HG03378 (cell line): ENCODE measurements around the gene YBX2.
"Not testable (repeated sequence)": the region's sequence is repeated elsewhere in the genome, so short reads cannot be mapped to it uniquely, and the experiment has no call there.

Source experiments
- ATAC-seq: cut with Tn5 transposase; IDR thresholded peaks from one replicate; pipeline ENCODE4 v1.9.1; 2021; ENCODE audit warnings: mild to moderate bottlenecking, moderate library complexity; ENCODE audit not compliant: unreplicated experiment

YBX2 gene

DNA sequence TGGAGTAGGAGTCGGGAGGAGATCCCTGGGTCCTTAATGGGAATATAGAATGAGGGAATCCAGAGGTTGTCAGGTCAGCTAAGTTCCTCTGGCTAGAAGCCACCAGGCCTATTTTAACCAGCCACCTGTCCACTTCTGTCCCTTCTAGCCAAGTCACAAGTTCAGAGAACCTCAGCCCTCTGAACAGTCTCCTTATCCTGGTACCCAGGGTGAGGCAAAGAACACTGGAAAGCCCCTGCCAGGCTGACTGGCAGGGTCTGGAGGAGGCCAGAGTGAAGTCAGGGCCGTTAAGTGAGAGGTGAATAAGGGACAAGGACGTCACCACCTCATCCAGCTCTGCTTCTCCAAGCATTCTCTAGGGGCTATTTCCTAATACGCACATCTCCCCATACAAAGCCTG lies 45.6 kb downstream of the YBX2 start:
- ATAC-seq: no peak

DNA sequence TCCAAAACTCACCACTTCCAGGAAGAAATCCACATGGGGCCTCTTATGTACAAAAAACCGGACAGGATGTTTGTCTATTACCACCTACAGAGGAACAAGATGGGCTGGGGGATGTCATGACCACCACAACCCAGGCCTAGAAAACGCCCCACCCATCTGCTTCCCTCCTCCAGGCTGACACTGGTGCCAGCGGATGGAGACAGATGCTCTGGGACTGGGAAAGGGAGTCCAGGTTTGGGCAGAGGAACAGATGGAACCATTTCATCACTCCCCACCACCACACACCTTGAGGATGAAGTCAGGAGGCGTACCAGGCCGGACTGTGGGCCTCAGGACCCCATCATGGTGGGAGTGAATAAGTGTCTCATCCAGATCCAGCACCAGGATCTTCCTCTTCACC lies 47.7 kb downstream of the YBX2 start:
- ATAC-seq: no peak

DNA sequence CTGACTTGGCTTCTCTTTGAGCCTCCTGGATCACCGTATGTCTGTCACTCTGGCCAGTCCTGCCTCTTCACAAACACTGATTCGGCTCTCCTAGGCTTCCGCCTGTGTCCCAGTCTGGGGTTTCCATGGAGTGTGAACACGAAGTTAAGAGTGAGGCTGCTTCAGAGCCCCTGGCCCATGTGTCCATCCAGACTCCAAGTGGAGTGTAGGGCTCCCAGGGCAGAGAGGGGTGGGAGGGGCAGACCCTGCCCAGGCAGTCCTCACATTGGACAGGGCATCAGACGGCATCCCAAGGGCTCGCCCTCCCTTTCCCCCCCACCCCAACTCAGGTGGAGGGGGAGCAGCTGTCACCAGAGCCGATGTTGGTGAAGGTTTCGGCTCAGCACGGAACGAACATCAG lies 50.6 kb downstream of the YBX2 start:
- not testable (repeated sequence) for ATAC-seq

DNA sequence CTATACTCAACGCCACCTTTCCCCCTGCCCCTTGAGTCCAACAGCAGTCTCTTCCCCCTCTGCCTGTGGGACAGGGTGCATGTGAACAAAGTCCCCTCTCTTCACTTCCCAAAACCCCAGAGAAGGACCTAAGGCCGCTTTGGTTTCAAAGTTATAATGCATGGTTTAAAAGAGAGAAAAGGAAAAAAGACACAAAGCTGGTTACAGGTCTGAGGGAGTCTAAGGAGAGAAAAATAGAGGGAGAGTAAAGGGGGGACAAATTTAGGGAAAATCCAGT lies 51.0 kb downstream of the YBX2 start:
- ATAC-seq: no peak

DNA sequence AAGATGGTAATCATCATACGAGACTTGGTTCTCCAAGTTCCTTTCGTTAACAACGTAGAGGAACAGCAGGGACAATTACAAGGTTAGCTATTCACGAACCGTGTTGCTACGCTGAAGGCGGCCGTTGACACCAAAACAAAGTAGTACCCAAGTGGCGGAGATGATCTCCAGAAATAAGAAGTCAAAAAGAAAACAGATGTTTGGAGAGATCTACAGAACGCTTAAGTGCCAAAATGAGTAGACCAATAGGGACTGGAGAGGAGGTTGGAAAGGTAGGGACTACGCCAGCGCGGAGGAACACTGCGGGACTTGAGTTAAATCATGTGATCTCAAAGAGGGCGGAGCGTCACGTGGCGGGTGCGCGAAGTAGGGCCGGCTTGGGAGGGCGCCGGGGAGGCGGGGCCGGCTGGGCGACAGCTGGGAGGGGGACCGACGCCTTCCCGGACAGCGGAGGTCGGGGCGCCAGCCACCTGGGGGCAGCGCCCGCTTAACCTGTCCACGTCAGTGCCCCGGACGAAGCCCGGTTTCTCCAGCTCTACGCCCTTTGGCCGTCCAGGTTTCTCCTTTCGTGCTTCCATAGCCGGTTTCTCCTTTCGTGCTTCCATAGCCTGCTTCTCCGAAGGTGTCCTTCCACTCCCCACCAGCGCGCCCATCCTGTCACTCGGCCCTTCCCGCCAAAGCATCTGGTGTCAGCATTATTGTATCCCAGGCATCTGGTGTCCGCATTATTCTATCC lies 51.6 kb downstream of the YBX2 start:
- peak; percentile 39 for ATAC-seq

DNA sequence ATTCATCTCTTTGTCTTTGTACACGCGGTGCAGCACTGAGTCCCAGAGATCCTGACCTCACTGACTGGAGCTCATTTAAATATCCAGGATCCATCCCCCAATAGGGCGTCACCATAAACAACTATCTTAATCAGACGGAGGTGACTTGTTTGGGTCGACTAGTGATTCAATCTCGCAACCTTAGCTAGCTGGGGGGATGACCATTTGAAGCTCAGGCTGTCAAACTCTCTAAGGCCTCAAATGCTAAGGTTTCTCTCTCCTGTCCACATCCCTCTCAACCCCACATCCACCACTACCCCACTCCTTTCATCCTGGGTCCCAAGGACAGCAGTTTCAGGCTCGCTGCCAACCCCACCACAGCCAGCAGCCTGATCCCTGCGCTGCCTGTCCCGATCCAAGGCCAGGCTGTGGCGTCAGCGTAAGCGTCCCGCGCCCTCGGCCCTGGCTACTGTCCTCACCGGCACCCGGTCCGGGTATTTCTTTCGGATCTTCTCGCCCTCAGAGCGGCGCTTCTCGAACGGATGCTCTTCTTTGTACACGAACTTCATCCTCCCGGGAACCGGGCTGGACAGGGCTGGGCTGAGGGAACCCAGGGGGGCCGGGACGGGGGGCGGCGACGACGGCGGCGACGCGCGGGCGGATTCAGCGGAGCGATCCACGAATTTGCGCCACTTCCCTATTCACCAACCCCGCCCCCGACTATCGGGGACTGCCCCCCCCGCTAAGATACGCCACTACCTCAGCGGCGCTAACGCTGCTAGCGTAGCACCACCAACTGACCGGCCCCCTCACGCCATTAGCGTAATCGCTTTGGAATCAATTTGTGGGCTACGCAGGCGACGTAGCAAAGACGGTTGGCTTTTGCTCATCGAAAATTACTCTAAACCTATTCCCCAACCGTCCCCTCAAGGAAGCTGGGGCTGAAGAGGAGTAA lies 52.4 kb downstream of the YBX2 start, which contains the start of gene GABARAP:
TSS of gene GABARAP (minus strand) at position 667 of the 934 bp plus-strand sequence. CDS start at position 548, 119 bp downstream.
- peak; percentile 29 for ATAC-seq

DNA sequence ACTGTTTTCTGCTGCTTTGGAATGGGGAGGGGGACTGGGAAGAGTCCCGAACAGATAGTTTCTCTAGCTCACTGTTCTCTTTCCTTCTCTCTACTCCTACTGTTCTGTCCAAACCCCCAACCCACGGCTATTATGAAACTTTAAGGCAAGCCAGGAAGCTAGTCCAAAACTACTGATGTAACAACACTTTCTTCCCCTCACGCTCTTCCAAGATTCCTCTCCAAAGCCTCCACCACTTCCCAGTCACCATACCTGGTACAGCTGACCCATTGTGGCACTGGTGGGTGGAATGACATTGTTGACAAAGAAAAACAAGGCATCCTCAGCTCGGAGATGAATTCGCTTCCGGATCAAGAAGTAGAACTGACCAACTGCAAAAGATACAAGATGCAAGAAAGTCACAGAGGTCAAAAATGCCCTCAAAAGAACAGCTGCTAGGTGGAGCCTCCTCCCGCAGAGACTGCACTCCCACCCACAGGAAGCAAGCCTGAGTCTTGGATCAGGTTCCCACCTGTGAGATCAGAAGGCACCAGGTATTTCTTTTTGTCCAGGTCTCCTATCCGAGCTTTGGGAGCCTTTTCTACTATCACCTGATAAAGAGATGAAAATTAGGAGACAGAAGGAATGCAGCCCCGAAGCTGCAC lies 53.2 kb downstream of the YBX2 start:
- ATAC-seq: no peak

DNA sequence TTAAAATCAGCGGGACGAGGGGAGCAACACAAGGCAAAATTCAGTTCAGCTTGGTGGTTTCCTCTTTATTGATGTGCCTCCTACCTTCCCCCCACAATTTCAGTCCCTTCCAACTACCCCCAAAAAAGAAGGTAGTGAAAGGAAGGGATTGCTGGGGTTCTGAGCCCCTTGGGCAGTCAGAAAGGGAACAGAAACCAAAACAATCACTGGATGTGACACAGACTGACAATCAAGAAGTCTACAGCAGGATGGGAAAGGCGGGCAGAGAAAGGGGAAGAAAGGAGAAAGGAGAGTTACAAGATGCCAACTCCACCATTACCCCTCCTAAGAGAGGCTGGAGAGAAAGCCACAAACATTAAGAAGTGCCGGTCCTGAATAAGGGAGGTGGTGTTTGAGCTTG lies 54.1 kb downstream of the YBX2 start:
- ATAC-seq: no peak

DNA sequence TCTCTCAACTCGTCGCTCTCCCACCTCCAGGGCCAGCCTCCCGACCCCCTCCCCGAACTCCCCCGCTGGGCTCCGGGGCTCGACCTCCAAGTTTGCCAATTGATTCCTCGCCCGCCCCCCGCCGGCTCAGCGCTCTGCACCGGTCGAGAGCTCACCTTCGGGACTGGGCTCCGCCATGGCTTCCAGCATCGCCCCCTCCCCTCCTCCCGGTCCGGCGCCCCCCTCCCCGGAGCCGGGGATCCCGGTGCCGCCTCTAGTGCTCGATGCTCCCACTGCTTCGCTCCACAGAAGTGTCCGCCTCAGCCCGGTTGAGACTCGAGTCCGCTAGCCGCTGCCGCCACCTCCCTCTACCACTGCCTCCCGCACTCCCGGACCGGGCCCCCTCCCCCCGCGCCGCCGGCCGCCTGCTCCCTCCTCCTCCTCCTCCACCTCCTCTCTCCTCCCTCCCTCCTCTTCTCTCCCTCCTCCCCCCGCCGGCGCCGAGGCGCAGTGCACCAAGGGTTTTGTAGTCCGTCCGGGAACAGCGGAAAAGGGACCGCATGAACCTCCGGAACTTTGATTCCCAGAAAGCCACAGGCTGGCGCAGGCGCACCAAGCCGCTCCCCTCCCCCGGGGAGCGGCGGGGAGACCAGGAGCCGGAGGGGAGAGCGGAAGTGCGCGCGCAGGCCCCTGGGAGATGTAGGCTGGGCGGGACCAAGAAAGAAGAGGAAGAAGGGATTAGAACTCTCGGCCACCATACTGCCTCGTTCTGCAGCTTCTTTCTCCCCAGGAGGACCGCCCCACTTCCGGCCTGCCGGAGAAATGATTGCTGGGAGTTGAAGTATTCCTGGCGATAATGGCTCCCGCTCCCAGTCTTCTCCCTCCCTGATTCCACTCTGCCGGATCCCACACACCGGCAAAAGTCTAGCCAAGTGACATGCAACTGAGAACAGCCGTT lies 55.1 kb downstream of the YBX2 start, which contains the start of gene PHF23:
TSS of gene PHF23 (minus strand) at position 367 of the 937 bp plus-strand sequence. CDS start at position 189, 178 bp downstream.
- ATAC-seq: peak; percentile 42

DNA sequence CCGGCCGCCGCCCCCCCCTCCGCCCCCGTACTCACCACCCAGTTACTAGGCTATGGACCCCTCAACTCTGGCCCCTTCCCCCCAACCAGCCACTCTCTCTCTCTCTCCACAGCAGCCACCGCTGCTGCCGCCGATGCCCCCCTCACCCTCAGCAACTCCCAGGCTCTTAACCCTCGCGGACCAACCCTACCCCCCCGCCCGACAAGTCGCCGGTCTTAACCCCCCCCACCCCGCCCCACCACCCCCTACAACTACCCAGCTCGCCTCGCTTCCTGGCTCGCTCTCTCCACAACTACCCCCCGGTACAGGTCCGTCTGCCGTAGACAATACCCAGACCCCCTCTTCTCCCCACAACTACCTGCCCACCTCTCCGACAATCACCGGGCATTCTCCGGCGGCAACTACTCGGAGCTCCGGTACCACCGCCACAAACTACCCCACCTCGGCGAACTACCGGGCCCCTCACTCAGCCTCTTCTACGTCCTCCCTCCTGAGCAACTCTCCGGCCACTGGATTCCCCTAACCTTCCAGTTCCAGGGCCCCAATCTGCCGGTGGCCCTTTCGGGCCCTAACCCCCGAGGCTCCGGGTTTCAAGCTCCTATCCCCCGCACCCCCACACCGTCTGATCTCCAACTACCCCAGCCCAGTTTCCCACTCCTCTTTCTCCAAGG lies 55.9 kb downstream of the YBX2 start:
- no peak for ATAC-seq
